Activated B cell treated with CpG ODN at 0.5 μM for 24 hours (primary cell): ENCODE data around the gene NPFFR2. TPM values are rescaled to one million over a fixed set of nuclear protein-coding genes. Genes with fewer than 3 reads are reported as not detected.

Experiments
- ATAC-seq: fragments of 200-7000 bp; cut with Tn5 transposase; one replicate; pipeline ENCODE4 v1.10.0; 2021; ENCODE audit warnings: low read depth, mild to moderate bottlenecking, moderate library complexity
- CTCF ChIA-PET: fragments of 350-600 bp; sonication (Branson Sonifier 250); formaldehyde crosslinking; loops from one replicate; lab custom pipeline; 2021; ENCODE audit warnings: antibody characterized with exemption; lab: Charles Lee
- POLR2A ChIA-PET: fragments of 350-600 bp; sonication (Branson Sonifier 250); formaldehyde crosslinking; loops from one replicate; lab custom pipeline; 2021; ENCODE audit warnings: antibody characterized with exemption; lab: Charles Lee
- DNase-seq: peaks from one replicate; pipeline ENCODE4 v3.0.0; 2022
- H3K27ac Mint-ChIP-seq: one replicate; pipeline ENCODE4 v1.8.0; 2020; ENCODE audit warnings: mixed read lengths
- H3K27me3 Mint-ChIP-seq: one replicate; pipeline ENCODE4 v1.8.0; 2021; ENCODE audit warnings: mixed read lengths
- H3K36me3 Mint-ChIP-seq: one replicate; pipeline ENCODE4 v1.8.0; 2021; ENCODE audit warnings: low read depth, mixed read lengths
- H3K4me1 Mint-ChIP-seq: one replicate; pipeline ENCODE4 v1.8.0; 2021; ENCODE audit warnings: mixed read lengths
- H3K4me3 Mint-ChIP-seq: one replicate; pipeline ENCODE4 v1.8.0; 2020; ENCODE audit warnings: mild to moderate bottlenecking, mixed read lengths
- H3K9me3 Mint-ChIP-seq: one replicate; pipeline ENCODE4 v1.8.0; 2020; ENCODE audit warnings: mixed read lengths
- CTCF ChIP-seq: fragments of 200-600 bp; IDR thresholded peaks from one replicate; pipeline ENCODE4 v1.8.0; 2022; ENCODE audit warnings: antibody characterized with exemption, mild to moderate bottlenecking
- intact Hi-C: fragments of 100-400 bp; cut with micrococcal nuclease; formaldehyde crosslinking; loops from one replicate; pipeline ENCODE4 v1.15.1; 2024
- total RNA-seq: library from RNA; stranded (reverse); gene quantifications from 2 replicates; pipeline ENCODE4 v1.2.3, GENCODE V29; 2022

Gene NPFFR2
- total RNA-seq, 1 donor from 2014 or later, result not detected

- POLR2A ChIA-PET, result no interaction called here
Observed at GRCh38 chr4:72063726-72064125, 31.9 kb downstream of the NPFFR2 start.

GRCh38 chr4:72067051-72067450 lies 35.3 kb downstream of the NPFFR2 start:
- TF ChIP-seq CTCF, result no peak
- POLR2A ChIA-PET, result no interaction called here
- DNase-seq (no peak), ATAC-seq (no peak)
- Mint-ChIP-seq H3K4me1 (no peaks in the 10 kb centered on the region), H3K27ac (no peak overlapping the region), H3K27me3 (no peaks in the 10 kb centered on the region), H3K9me3 (no peaks in the 10 kb centered on the region), H3K4me3 (no peak overlapping the region), H3K36me3 (no peaks in the 10 kb centered on the region)
- CTCF ChIA-PET, result no interaction called here
- intact Hi-C loops, result no loop called here

More at GRCh38 chr4:72063726-72064125, 31.9 kb downstream of the NPFFR2 start:
- H3K4me1 Mint-ChIP-seq, result no peaks in the 10 kb centered on the region
- no peak for TF ChIP-seq CTCF
- DNase-seq (no peak), ATAC-seq (no peak)
- no peak overlapping the region for H3K27ac Mint-ChIP-seq
- intact Hi-C loops, result no loop called here
- H3K36me3 Mint-ChIP-seq, result no peaks in the 10 kb centered on the region
- H3K9me3 Mint-ChIP-seq, result no peaks in the 10 kb centered on the region
- H3K27me3 Mint-ChIP-seq, result no peaks in the 10 kb centered on the region
- H3K4me3 Mint-ChIP-seq, result no peak overlapping the region
- CTCF ChIA-PET, result no interaction called here

- ATAC-seq, result no peak
- H3K4me1 Mint-ChIP-seq, result no peaks in the 10 kb centered on the region
- no peaks in the 10 kb centered on the region for H3K36me3 Mint-ChIP-seq
- H3K27ac Mint-ChIP-seq, result no peak overlapping the region
- H3K27me3 Mint-ChIP-seq, result no peaks in the 10 kb centered on the region
- no peak overlapping the region for H3K4me3 Mint-ChIP-seq
- POLR2A ChIA-PET, result no interaction called here
- peaks cover 3% of the 10 kb centered on the region for H3K9me3 Mint-ChIP-seq
- no peak for TF ChIP-seq CTCF
- no peak for DNase-seq
- intact Hi-C loops, result no loop called here
- CTCF ChIA-PET, result no interaction called here
Observed at GRCh38 chr4:72073816-72074215, 42.0 kb downstream of the NPFFR2 start.

- no peak overlapping the region for H3K27ac Mint-ChIP-seq
- no peak overlapping the region for H3K4me3 Mint-ChIP-seq
- peaks cover 3% of the 10 kb centered on the region for H3K9me3 Mint-ChIP-seq
- CTCF ChIA-PET, result no interaction called here
- no peak for DNase-seq
- intact Hi-C loops, result no loop called here
- TF ChIP-seq CTCF, result no peak
- H3K27me3 Mint-ChIP-seq, result no peaks in the 10 kb centered on the region
- H3K4me1 Mint-ChIP-seq, result no peaks in the 10 kb centered on the region
- no peak for ATAC-seq
- POLR2A ChIA-PET, result no interaction called here
- no peaks in the 10 kb centered on the region for H3K36me3 Mint-ChIP-seq
Observed at GRCh38 chr4:72076562-72076961, 44.8 kb downstream of the NPFFR2 start.

GRCh38 chr4:72077346-72077745 lies 45.5 kb downstream of the NPFFR2 start:
- Mint-ChIP-seq H3K4me1 (no peaks in the 10 kb centered on the region), H3K36me3 (no peaks in the 10 kb centered on the region), H3K4me3 (no peak overlapping the region), H3K27me3 (no peaks in the 10 kb centered on the region), H3K27ac (no peak overlapping the region), H3K9me3 (peaks cover 2% of the 10 kb centered on the region)
- DNase-seq (no peak), ATAC-seq (no peak)
- TF ChIP-seq CTCF, result no peak
- ChIA-PET POLR2A (no interaction called here), CTCF (no interaction called here)
- intact Hi-C loops, result no loop called here
